GM19372 (cell line): ENCODE data around the gene DOCK3.
"Not testable (repeated sequence)": the region's sequence is repeated elsewhere in the genome, so short reads cannot be mapped to it uniquely, and the experiment has no call there.

Experiments used
- ATAC-seq: cut with Tn5 transposase; IDR thresholded peaks from one replicate; pipeline ENCODE4 v1.9.1; 2021; ENCODE audit warnings: mild to moderate bottlenecking, low read depth, moderate library complexity; ENCODE audit not compliant: unreplicated experiment

DOCK3 gene

DNA sequence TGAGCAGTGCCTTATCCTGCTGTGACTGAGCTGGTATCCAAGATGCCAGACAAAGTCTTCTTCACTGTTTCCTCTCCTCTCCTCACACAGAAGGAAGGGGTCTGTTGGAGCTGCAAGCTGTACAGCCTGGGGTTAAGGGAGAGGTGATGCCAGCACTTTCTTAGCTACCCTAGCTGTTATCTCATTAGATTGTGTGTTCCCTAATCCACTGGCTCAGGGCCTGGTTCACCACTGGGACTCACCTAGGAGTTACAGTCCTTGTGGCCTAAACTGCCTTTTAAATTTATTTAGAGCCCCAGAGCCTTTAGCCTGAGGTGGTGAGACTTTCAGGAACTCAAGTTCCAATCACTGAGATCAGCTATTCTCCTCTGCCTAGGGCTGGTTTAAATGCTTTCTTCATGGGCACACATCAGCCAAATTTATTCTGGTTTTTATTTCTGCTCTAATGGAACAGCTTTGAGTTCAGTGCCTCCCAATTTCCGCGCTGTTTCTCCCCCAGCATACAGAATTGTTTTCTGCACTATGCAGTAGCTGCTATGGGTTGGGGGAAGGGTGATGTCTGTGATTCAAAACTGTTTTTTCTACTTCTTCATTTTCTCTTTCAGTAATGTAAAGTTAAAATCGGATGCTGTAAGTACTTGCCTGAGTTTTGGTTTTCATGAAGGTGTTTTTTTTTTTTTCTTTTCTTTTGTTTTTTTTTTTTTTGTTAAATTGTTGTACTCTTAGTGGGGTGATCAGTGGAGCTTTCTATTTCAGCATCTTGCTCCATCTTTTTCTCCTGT lies 198.8 kb downstream of the DOCK3 start:
- ATAC-seq: no peak

DNA sequence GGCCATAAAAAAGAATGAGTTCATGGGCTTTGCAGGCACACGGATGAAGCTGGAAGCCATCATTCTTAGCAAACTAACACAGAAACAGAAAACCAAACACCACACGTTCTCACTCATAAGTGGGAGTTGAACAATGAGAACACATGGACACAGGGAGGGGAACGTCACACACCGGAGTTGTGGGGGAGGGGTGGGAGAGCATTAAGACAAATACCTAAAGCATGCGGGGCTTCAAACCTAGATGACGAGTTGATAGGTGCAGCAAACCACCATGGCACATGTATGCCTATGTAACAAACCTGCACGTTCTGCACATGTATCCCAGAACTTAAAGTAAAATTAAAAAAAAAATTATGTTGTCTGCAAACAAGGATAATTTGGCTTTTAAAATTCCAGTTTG lies 200.1 kb downstream of the DOCK3 start:
- not testable (repeated sequence) for ATAC-seq

DNA sequence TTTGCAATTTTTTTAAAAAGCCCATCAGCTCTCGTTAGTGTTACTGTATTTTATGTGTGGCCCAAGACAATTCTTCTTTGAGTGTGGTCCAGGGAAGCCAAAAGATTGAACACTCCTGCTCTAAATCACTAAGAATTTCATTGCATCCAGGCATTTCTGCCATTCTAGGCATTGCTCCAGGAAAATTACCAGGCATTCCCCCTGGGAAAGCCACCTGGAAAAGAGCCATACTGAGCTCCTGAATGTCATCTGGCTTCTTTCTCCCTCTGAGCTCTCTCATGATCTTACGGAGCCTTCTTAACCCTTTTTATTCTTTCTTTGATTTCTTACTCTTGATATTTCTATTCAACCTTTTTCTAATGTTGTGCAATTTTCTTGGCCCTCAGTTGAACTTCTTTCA lies 202.2 kb downstream of the DOCK3 start:
- no peak for ATAC-seq

DNA sequence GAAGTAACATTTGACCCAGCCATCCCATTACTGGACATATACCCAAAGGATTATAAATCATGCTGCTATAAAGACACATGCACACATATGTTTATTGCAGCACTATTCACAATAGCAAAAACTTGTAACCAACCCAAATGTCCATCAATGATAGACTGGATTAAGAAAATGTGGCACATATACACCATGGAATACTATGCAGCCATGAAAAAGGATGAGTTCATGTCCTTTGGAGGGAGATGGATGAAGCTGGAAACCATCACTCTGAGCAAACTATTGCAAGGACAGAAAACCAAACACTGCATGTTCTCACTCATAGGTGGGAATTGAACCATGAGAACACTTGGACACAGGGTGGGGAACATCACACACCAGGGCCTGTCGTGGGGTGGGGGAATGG lies 208.0 kb downstream of the DOCK3 start:
- ATAC-seq: not testable (repeated sequence)

DNA sequence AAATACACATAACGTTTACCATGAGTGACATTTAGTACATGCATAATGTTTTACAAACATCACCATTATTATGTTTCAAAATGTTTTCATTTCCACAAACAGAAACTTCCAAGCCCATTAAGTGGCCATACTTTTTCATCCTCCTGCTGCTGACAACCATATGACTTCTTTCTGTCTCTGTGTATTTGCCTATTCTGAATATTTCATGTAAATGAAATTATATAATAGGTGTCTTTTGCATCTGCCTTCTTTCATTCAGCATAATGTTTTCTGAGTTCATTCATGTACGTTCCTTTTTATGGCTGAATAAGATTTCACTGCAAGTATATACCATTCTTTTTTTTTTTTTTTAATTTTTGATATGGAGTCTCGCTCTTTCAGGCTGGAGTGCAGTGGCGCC lies 209.0 kb downstream of the DOCK3 start:
- ATAC-seq: no peak

DNA sequence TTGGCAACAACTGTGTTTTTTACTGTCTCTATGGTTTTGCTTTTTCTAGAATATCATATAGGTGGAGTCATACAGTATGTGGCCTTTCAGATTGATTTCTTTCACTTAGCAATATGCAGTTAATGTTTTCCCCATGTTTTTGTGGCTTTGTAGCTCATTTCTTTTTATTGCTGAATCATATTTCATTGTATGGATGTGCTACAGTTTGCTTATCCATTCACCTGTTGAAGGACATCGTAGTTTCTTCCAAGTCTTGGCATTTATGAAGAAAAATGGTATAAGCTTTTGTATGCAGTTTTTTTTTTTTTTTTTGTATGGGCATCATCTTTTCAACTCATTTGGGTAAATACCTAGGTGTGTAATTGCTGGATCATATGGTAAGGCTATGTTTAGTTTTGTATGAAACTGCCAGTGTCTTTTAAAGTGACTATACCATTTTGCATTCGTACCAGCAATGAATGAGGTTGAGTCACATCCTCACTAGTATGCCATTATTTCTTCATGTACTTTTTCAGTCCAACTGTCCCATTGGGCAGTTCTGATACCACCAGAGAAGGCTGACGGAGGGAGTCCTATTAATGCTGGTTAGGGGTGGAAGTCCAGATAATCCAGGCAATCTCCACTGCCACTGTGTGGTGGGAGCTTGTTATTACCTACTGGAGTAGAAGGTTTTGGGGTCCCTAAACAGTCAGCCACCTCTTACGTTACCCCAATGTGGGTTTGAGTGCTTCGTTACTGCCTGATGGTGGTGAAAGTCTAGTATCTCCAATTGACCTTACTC lies 210.5 kb downstream of the DOCK3 start:
- ATAC-seq: no peak

DNA sequence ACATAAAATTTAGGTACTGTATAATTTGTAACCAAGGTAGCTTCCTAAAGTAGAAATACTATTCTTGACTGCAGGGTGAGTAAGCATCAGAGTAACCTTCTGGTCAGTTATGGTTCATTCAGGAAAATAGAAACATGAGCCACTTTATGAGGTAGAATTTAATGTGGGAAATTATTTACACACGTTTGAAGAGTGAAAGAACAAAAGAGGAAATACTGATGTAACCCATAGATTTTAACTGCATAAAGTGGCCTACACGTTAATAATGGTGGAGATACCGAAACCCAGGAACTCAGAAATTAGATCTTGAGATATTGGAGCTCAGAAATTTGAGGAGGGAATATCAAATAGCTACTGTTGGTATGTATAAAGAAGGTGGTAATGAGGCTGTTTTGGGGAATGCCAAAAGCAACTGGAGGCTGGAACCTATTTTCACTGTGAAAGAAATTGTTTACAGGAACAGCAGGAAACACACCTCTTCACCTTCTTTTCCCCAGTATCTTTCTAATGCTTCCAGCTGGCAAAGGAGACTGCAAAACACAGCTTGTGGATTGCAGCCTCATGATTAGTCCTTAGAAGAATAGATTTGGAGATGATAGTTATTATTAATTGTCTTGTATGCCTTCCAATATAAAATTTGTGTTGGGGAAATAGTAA lies 216.1 kb downstream of the DOCK3 start:
- ATAC-seq: no peak

DNA sequence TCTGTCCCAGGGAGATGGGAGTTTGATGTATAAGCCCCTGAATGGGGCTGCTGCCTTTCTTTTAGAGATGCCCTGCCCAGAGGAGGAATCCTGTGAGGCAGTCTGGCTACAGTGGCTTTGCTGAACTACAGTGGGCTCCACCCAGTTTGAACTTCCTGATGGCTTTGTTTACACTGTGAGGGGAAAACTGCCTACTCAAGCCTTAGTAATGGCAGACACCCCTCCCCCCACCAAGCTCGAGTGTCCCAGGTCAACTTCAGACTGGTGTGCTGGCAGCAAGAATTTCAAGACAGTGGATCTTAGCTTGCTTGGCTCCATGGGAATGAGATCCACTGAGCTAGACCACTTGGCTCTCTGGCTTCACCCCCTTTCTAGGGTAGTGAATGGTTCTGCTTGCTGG lies 226.4 kb downstream of the DOCK3 start:
- not testable (repeated sequence) for ATAC-seq

DNA sequence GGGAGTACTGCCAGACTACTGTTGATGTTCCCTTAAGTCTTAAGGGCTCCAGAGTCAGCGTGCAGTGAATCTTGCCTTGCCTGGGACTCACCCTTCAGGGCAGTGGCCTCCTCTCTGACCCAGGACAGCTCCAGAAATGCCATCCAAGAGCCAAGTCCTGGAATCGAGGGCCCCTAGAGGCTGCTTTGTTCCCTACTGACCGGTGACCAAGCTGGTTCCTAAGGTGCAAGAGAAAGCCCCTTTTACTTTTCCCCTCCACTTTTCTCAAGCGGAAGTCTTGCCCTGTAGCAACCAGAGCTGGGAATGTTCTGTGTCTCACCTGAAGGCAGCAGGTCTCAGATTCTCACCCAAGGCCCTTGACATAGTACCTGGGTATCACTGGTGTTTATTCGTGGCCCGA lies 238.0 kb downstream of the DOCK3 start:
- no peak for ATAC-seq

DNA sequence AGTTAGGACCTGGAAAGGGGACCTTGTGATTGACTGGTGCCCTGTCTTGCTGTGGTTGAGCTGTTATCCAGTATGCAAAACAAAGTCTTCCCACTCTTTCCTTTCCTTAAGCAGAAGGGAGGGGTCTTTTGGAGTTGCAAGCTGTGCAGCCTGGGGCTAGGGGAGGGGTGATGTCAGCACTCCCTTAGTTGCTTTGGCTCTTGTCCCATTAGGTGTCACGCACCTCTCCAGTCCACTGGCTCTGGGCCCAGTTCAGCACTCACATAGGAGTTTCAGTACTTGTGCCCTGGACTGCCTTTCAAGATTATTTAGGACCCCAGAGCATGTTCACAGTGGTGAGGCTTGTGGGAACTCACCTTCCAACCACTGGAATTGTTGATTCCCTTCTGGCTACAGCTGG lies 238.5 kb downstream of the DOCK3 start:
- no peak for ATAC-seq

DNA sequence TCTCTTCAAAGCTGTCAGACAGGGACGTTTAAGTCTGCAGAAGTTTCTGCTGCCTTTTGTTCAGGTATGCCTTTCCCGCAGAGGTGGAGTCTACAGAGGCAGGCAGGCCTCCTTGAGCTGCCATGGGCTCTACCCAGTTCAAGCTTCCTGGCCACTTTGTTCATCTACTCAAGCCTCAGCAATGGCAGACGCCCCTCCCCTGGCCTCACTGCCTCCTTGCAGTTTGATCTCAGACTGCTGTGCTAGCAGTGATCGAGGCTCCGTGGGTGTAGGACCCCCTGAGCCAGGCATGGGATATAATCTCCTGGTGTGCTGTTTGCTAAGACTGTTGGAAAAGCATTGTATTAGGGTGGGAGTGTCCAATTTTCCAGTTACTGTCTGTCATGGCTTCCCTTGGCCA lies 247.3 kb downstream of the DOCK3 start:
- not testable (repeated sequence) for ATAC-seq

DNA sequence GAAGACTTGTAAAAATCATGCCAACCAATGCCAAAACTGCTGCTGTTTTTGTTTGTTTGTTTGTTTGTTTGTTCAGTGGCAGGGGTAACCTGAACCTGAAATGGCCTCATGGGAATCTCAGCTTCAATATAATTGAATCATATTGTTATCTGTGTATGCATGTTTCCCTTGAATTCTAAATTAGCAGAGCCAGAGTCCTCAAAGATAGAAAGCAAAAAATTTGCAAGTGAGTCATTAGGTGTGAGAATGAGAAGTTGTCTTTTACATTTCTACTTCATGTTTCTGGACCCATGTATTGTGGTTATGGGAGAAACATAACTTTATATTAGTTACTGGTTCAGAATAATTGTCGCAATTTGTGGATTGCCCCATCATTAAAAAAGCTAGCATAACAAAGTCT lies 249.2 kb downstream of the DOCK3 start:
- no peak for ATAC-seq

DNA sequence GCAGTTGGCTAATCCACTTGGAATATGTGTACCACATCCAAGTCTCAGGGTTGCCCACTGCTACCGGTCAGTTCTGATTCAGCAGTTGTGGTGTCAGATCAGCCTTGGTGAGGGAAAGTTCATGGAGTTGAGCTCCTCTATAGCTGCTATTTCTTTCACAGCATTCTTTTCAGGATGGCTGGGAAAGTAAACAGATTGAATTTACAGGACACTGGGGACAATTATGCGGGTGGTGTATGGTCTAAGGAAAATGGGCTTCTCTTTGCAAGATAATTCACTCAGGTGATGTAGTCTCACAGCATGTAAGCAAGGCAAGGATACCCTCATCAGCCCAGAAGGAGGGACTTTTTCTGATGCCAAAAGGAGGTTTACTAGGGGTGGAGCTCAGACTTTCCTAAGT lies 249.9 kb downstream of the DOCK3 start:
- ATAC-seq: no peak

DNA sequence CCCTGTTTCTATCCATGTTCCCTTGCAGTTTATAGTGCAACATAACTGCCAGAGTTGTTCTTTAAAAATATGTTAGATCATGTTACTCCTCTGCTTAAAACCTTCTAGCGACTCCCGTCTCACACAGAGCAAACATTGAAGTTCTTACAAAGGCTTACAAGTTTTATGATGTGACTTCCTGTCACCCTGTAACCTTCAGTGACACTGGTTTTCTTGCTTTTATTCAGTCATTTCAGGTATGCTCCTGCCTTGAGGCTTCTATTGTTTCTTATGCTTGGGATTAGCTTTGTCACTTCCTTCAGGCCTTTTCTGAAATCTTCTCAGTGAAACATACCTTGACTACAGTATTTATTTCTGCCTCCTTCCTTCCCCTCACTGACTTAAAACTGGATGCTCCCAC lies 252.1 kb downstream of the DOCK3 start:
- ATAC-seq: no peak

DNA sequence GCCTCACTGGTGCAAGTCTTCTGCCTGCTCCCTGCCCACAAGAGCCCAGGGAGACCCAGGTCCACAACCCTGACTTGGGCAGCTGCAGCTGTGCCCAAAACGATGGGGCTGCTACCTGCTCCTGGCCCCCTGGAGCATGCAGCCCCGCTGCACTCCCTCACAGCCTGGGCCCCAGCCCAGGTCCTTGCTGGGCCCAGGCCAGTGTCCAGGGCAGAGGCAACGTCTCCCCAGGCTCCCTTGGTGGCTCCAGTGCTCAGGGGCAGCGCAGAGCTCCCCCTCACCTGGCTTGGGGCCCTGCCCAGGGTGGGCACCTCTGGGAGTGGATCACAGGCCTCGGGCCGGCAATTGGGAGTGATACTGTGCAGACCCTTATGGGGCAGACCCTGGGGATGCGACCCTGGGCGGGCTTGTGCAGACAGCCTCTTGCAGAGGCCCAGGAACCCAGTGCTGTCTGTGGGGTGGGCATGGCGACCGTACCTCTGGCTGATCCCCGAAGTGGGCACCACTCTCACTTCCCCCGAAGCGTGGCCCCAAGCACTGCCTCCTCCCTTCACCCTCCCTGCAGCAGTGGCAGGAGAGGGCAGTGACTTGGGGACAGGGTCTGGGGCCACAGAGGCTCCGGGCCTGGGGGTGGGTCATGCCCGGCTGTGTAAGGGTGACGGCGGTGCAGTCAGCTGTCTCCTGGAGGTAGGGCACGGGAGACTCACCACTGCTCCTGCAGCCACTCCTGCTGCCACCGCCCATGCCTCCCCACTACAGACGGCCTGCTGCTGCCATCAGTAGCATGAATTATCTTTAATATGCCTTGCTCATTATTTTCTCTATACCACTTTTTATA lies 255.9 kb downstream of the DOCK3 start:
- no peak for ATAC-seq

DNA sequence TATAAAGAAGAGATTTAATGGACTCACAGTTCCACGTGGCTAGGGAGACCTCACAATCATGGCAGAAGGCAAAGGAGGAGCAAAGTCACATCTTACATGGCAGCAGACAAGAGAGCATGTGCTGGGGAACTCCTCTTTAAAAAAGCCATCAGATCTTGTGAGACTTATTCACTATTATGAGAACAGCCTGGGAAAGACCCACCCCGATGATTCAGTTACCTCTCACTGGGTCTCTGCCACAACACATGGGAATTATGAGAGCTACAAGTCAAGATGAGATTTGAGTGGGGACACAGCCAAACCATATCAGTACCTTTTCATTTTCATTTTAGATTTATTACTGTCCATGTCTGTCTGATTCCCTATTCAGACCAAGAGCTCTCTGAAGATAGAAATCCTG lies 258.2 kb downstream of the DOCK3 start:
- not testable (repeated sequence) for ATAC-seq

DNA sequence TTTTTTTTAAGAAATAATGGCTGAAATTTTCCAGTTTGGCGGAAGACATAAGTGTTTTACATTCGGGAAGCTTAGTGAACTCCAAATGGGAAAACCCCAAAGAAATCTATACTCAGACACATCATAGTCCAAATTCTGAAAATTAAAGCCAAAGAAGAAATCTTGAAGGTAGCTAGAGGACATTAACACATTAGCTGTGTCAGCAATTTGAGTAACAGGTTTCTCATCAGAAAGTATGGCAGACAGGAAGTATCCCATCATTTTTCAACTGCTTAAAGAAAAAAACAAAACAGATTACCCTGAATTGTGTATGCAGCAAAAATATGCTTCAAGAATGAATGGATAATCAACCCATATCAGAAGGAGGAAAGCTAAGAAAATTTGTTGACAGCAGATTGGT lies 261.7 kb downstream of the DOCK3 start:
- no peak for ATAC-seq

DNA sequence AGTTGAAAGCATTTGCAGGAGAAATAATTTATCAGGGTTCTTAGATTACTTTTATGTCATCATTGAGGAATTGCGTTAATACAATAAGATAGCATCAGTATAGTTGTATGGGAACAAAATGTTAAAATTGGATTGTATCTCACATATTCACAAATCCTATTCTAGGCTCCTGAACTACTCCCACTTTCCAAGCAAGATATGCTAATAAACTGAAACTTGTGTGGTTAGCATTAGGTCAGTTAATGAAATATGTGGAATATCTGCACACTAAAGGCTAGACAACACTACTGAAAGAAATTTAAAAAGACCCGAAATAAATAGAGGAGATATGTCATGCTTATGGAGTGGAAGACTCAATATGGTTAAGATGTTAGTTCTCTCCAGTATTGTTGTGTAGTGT lies 272.7 kb downstream of the DOCK3 start:
- ATAC-seq: no peak

DNA sequence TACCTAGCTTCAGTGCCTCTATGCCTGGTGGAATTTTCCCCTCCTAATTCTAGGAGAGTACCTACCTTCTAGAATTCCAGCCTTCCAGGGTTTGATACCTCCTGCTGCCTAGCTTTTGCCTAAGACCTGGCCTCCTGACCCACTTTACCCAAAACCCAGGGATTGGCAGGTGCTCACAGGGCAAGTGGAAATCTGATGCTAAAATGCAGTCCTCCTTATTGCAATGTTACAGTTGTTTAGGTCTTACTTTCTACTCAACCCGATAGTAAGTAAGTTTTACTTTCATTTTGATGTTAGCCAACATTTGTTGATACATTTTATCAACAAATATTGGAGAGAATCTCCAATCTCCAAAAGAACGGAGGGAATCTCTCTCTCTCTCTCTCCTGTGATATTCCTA lies 275.9 kb downstream of the DOCK3 start:
- no peak for ATAC-seq

DNA sequence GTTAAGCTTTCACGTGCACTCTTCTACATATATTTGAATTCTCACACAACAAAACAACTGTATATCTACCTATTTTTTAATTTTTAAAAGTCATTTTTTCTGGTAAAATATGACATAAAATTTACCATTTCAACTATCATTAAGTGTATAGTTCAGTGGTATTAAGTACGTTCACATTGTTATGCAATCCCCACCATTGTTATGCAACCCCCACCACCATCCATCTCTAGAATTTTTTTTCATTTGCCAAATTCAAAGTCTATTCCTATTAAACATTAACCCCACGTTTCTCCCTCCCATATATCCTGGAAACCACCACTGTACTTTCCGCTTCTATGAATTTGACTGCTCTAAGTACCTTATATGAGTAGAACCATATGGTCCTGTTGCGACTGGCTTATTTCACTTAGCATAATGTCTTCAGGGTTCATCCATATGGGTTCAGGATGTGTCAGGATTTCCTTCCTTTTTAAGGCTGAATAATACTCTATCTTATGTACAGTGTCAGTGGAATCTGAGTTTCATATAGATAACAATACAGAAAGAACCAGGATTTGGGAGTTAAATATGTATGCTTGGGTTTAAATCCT lies 279.2 kb downstream of the DOCK3 start:
- ATAC-seq: no peak
